Measurements from ENCODE around the gene CHCHD3.

The CHCHD3 gene

GRCh38 chr7:132815696-132816311 lies 266.1 kb downstream of the CHCHD3 start:
- no peak for DNase-seq (ENCODE audit: low read depth in 2 of 2)

- DNase-seq (ENCODE audit: low read depth in 2 of 2), result no peak
These were observed 266.8 kb downstream of the CHCHD3 start for GRCh38 chr7:132815130-132815529.

DNA sequence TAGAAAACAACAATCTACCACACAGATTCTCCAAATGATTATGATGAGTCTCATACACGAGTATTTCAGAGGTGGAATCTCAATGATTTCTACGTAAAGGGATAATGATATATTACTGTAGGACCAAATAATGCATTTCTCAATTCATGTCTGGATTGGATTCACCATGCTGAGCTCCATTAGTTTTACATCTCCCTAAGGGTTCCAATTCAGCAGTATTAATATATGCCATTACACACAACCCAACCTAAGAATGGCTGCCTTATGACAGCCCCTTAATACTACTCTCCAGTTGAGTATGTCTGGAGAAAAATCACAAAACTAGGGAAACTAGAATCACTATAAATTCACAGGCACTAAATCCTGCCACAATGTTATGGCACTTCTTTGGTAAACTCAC lies 271.3 kb downstream of the CHCHD3 start:
- DNase-seq (ENCODE audit: low read depth in 2 of 2), result no peak

DNA sequence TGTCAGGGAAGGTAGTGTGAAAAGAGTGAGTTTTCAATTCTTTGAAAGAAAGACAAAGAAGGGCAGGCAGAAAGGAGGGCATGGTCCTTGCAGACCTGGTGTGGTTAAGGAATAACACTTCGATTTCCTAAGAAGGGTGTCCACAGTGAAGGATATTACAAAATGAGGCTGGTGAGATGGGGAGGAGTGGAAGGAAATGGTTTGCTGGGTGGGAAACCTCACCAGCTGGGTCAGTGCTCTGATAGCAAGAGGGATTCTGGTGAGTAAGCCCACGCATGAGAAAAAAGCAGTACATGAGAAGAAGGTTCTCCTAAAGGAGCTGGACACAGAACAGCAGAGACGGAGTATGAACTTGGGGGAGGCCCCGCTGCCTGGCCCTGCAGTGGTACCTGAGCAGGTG lies 275.1 kb downstream of the CHCHD3 start:
- no peak for DNase-seq (ENCODE audit: low read depth in 2 of 2)

- no peak for DNase-seq (ENCODE audit: low read depth in 2 of 2)
These were observed 276.1 kb downstream of the CHCHD3 start for GRCh38 chr7:132805766-132806165.

GRCh38 chr7:132804849-132805485 lies 276.9 kb downstream of the CHCHD3 start:
- no peak for DNase-seq (ENCODE audit: low read depth in 2 of 2)

GRCh38 chr7:132800522-132800921 lies 281.4 kb downstream of the CHCHD3 start:
- no peak for DNase-seq (ENCODE audit: low read depth in 2 of 2)

GRCh38 chr7:132799081-132799413 lies 282.8 kb downstream of the CHCHD3 start:
- no peak for DNase-seq (ENCODE audit: low read depth in 2 of 2)

GRCh38 chr7:132797152-132797551 lies 284.7 kb downstream of the CHCHD3 start:
- no peak for DNase-seq (ENCODE audit: low read depth in 2 of 2)

DNA sequence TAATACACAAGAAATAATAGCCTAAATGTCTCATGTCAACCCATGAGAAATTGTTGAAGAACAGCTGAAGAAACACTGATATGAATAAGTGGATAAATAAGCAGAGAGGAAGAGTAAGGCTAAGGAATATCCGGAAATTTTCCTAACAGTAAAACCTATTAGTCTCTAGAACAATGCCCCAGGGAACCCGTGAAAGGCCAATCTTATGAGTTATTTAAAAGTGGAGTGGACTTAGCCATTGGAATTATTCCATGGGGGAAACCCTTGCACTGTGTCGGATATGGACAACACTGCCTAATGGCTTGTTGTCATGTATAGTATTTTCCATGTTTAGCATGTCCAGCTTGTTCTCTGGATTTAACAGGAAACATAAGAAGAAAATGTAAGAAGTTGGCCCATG lies 288.4 kb downstream of the CHCHD3 start:
- DNase-seq (ENCODE audit: low read depth in 2 of 2), result no peak

DNA sequence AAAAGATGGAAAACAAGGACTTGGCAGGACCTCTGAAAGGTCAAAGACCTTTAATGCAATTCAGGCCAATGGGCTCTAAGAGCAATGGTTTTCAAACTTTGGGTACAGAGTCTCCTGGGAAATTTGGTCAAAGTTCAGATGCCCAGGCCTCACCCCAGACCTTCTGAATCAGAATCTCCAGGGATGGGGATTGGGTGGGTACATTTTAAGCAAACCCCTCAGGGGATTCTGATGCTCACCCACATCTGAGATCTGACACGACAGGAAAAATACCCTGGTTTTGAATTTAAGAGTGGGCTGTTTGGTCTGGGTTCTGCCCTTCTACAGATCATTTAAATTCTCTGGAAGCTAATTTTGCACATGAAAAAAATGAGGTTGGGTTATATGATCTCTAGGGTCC lies 290.9 kb downstream of the CHCHD3 start:
- no peak for DNase-seq (ENCODE audit: low read depth in 2 of 2)

GRCh38 chr7:132790104-132790503 lies 291.8 kb downstream of the CHCHD3 start:
- no peak for DNase-seq (ENCODE audit: low read depth in 2 of 2)

DNA sequence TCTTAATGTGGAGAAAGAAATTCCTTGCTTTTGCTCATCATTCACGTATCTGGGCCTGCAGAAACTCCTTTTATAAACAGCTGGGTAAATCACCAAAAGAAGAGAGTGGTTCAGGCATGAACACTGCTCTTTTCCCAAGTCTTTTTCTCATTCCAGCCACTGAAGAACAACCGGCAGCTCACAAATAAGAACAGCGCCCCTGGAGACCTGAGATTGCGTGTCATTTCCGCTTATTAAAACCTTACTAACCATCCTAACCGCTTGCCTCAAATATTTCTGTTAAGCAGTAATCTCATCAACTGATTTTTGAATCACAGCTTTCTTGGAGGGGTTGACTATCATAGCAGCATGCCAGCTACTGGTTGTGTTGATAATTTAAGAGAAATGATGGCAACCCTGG lies 292.6 kb downstream of the CHCHD3 start:
- DNase-seq (ENCODE audit: low read depth in 2 of 2), result no peak

- no peak for DNase-seq (ENCODE audit: low read depth in 2 of 2)
These were observed 296.0 kb downstream of the CHCHD3 start for GRCh38 chr7:132785870-132786269.

DNA sequence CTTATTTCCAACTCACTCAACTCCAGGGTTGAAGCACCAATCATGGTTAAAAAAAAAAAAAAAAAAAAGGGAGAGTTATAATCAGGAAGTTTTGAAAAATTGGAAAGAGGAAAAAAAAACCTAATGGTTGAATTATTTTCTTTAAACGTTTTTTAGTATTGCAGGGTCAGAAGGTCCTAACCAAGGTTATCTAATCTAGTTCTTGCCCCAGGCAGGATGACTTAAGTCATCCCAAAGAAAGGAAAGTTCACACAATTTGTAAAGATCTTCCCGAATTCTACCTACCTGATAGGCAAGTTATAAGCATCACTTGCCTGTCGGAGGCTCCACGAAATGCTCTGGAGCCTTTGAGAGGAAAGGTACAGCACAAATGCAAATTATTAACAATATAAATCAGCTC lies 297.5 kb downstream of the CHCHD3 start:
- no peak for DNase-seq (ENCODE audit: low read depth in 2 of 2)

GRCh38 chr7:132783824-132784223 lies 298.1 kb downstream of the CHCHD3 start:
- no peak for DNase-seq (ENCODE audit: low read depth in 2 of 2)

- DNase-seq (ENCODE audit: low read depth in 2 of 2), result no peak
These were observed 298.9 kb downstream of the CHCHD3 start for GRCh38 chr7:132782777-132783640.

DNA sequence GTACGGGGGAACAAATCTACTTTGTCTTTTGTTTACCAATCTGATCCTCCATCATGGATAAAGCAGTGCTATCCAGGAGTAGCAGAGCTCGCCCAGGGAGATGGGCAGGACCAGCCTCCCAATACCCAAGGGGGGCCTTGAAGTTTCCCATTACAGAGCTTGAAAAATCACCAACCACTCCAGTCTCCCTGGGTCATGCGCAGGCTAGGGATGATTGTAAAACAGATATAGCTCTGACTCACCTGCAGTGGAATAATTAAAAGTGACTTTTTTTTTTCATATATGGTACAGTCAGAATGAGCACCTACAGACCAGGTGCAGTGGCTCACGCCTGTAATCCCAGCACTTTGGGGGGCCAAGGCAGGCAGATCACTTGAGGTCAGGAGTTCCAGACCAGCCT lies 301.1 kb downstream of the CHCHD3 start:
- no peak for DNase-seq (ENCODE audit: low read depth in 2 of 2)

DNA sequence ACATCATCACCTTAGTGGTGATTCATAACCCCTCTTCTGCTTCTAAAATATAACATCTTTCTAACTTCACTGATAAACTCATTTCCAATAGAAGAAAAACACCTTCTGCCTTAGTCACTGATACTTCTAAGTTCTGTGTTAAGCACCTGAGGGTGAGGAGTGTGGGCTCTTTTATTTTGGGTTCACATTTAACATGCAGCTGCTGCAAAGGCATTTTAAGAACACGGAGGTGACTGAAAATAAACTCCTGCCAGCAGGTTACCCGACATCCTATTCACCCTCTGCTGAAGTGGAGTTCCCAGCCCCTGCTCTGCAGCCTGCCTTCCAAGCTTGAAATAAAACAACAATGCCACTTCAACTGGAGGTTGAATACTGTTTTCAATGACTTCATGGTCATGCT lies 302.7 kb downstream of the CHCHD3 start:
- DNase-seq (ENCODE audit: low read depth in 2 of 2), result no peak

DNA sequence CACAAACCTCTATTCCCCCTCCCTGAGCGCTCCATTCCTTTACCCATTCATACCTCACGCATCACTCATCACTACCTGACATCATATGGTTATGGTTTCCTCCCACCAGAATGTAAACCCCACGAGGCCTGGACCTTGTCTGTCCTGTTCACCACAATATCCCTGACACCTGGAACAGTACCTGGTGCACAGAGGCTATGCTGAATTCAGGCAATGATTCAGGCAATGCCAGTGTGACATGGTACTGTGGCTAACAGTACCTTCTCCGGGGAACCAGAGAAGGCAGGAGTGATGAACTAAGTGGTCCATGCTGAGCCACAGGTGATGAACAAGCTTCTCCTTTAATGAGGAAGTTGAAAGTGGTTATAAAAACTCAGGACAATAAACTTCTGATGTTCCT lies 303.1 kb downstream of the CHCHD3 start:
- DNase-seq (ENCODE audit: low read depth in 2 of 2), result no peak

GRCh38 chr7:132777956-132778355 lies 303.9 kb downstream of the CHCHD3 start:
- DNase-seq (ENCODE audit: low read depth in 2 of 2), result no peak

DNA sequence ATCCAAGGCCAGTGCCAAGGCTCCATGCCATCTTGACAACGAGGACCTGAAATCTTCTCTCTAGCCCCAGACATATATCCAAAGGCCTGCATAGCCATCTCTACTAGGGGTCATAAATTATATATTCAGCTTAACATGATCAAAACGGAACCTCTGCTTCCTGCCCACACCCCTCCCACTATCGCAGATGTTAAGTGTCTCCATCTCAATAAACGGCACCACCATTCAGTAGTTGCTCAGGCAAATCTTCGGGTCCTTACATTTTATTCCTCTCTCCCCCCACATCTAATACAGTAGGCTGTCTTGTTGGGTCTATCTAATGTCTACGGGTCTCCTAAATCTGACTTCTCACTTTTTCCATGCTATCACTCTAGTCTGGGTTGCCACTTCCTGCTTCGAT lies 304.5 kb downstream of the CHCHD3 start:
- no peak for DNase-seq (ENCODE audit: low read depth in 2 of 2)

- no peak for DNase-seq (ENCODE audit: low read depth in 2 of 2)
These were observed 305.8 kb downstream of the CHCHD3 start for GRCh38 chr7:132776048-132776620.
